ENCODE measurements around the gene FFAR1. TPM values are rescaled to one million over a fixed set of nuclear protein-coding genes. Genes with fewer than 3 reads are reported as not detected.

FFAR1 gene
- polyA plus RNA-seq, 3 donors = 0.04 TPM; not detected in 2

GRCh38 chr19:35298561-35298972 lies 49.1 kb upstream of the FFAR1 start:
- no peak for DNase-seq
- Histone ChIP-seq H4K20me1 (ENCODE audit: insufficient read depth, low read length) (no peaks in the 10 kb centered on the region), H3K4me1 (ENCODE audit: control insufficient read depth in 1 of 2, insufficient read depth in 2 of 2, low read length in 2 of 2) (peaks cover 12 to 13% of the 10 kb centered on the region in 2 donors), H3K9ac (ENCODE audit: insufficient read depth, low read length, poor library complexity, severe bottlenecking) (no peak overlapping the region), H3K79me2 (ENCODE audit: insufficient read depth, low read length) (no peaks in the 10 kb centered on the region), H3K9me3 (replicated peaks in 1 of 2; ENCODE audit: control insufficient read depth in 1 of 2, insufficient read depth in 1 of 2, low read length in 2 of 2) (no peaks in the 10 kb centered on the region), H3K36me3 (replicated peaks in 1 of 2; ENCODE audit: control insufficient read depth in 1 of 2, insufficient read depth in 2 of 2, low read length in 2 of 2) (no peaks in the 10 kb centered on the region), H2AFZ (ENCODE audit: insufficient read depth, low read depth, low read length, poor library complexity, severe bottlenecking) (no peak overlapping the region), H3K27ac (ENCODE audit: low read depth in 1 of 2, low read length in 2 of 2) (no peak overlapping the region), H3K4me2 (replicated peaks; ENCODE audit: extremely low read depth, low read length, poor library complexity, severe bottlenecking) (no peak overlapping the region), H3K27me3 (ENCODE audit: control insufficient read depth in 2 of 2, insufficient read depth in 2 of 2, low read length in 2 of 2) (peaks cover 0 to 7% of the 10 kb centered on the region in 2 donors), H3K4me3 (replicated peaks in 1 of 3; ENCODE audit: low read depth in 2 of 3, low read length in 3 of 3) (no peak overlapping the region)
- H3K4me1 Mint-ChIP-seq = peaks cover 17% of the 10 kb centered on the region
- H3K27ac Mint-ChIP-seq = no peak overlapping the region
- no peaks in the 10 kb centered on the region for H3K9me3 Mint-ChIP-seq
- H3K36me3 Mint-ChIP-seq = no peaks in the 10 kb centered on the region
- WGBS (ENCODE audit: insufficient coverage) = 90% methylated on average over 5 of the region's 5 CpGs
- H3K27me3 Mint-ChIP-seq (ENCODE audit: low read depth in 3 of 3) = peaks cover 0 to 11% (median 11%) of the 10 kb centered on the region in 3 donors
- no peak for TF ChIP-seq CTCF (IDR thresholded peaks at IDR 0.05)
- intact Hi-C loops (cut with micrococcal nuclease) = no loop called here
- no peak overlapping the region for H3K4me3 Mint-ChIP-seq

GRCh38 chr19:35299523-35300338 lies 48.0 kb upstream of the FFAR1 start:
- Histone ChIP-seq H3K4me3 (replicated peaks in 1 of 3; ENCODE audit: low read depth in 2 of 3, low read length in 3 of 3) (no peak overlapping the region), H3K9me3 (replicated peaks in 1 of 2; ENCODE audit: control insufficient read depth in 1 of 2, insufficient read depth in 1 of 2, low read length in 2 of 2) (no peaks in the 10 kb centered on the region), H3K36me3 (replicated peaks in 1 of 2; ENCODE audit: control insufficient read depth in 1 of 2, insufficient read depth in 2 of 2, low read length in 2 of 2) (no peaks in the 10 kb centered on the region), H3K79me2 (ENCODE audit: insufficient read depth, low read length) (no peaks in the 10 kb centered on the region), H3K27me3 (ENCODE audit: control insufficient read depth in 2 of 2, insufficient read depth in 2 of 2, low read length in 2 of 2) (peaks cover 0 to 7% of the 10 kb centered on the region in 2 donors), H3K9ac (ENCODE audit: insufficient read depth, low read length, poor library complexity, severe bottlenecking) (no peak overlapping the region), H3K27ac (ENCODE audit: low read depth in 1 of 2, low read length in 2 of 2) (no peak overlapping the region), H3K4me1 (ENCODE audit: control insufficient read depth in 1 of 2, insufficient read depth in 2 of 2, low read length in 2 of 2) (peaks cover 12 to 13% of the 10 kb centered on the region in 2 donors), H3K4me2 (replicated peaks; ENCODE audit: extremely low read depth, low read length, poor library complexity, severe bottlenecking) (no peak overlapping the region), H2AFZ (ENCODE audit: insufficient read depth, low read depth, low read length, poor library complexity, severe bottlenecking) (no peak overlapping the region), H4K20me1 (ENCODE audit: insufficient read depth, low read length) (no peaks in the 10 kb centered on the region)
- Mint-ChIP-seq H3K36me3 (no peaks in the 10 kb centered on the region), H3K4me3 (no peak overlapping the region), H3K27me3 (ENCODE audit: low read depth in 3 of 3) (peaks cover 0 to 11% (median 9%) of the 10 kb centered on the region in 3 donors), H3K27ac (no peak overlapping the region), H3K9me3 (no peaks in the 10 kb centered on the region), H3K4me1 (peaks cover 20% of the 10 kb centered on the region)
- intact Hi-C loops (cut with micrococcal nuclease) = loop anchor here in 1 of 2 donors (10.0 kb wide), 1 partner anchor 55 kb away; the partner anchor contains the start of gene FFAR3
- no peak for DNase-seq
- TF ChIP-seq CTCF (IDR thresholded peaks at IDR 0.05) = no peak
- 95% methylated on average over 31 of the region's 55 CpGs for WGBS (ENCODE audit: insufficient coverage)
